ENCODE results near the gene WDR1.

The WDR1 gene, protein sequence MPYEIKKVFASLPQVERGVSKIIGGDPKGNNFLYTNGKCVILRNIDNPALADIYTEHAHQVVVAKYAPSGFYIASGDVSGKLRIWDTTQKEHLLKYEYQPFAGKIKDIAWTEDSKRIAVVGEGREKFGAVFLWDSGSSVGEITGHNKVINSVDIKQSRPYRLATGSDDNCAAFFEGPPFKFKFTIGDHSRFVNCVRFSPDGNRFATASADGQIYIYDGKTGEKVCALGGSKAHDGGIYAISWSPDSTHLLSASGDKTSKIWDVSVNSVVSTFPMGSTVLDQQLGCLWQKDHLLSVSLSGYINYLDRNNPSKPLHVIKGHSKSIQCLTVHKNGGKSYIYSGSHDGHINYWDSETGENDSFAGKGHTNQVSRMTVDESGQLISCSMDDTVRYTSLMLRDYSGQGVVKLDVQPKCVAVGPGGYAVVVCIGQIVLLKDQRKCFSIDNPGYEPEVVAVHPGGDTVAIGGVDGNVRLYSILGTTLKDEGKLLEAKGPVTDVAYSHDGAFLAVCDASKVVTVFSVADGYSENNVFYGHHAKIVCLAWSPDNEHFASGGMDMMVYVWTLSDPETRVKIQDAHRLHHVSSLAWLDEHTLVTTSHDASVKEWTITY

GRCh38 chr4:10116569-10117358 is at the start of gene WDR1:
Gene WDR1 (minus strand): TSS chr4:10116799. CDS start chr4:10116666, 133 bp downstream.
- DNase-seq (ENCODE audit: low read depth, low spot score) = peak; percentile 99

DNA sequence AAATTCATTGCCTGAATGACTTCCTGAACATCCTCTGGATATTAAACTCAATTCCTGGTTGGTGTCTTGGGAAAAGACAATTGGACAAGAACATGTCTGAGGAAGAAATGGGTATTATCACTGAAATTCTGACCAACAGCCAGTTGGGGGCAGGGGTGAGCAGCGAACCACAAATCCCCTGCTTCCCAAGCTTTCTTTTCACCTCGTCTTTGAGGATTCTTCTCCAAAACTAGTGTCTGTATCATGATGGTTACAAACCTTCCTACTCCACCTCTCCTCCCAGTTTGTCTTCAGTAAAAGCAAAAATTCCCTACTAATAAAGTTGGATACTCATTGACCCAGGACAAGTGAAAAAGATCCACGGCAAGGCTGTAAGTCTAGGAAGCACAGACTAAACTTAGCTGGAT is 48.3 kb upstream of the WDR1 start:
- DNase-seq (ENCODE audit: low read depth, low spot score) = peak; percentile 46

- no peak for DNase-seq (ENCODE audit: low read depth, low spot score)
Measured at GRCh38 chr4:10163296-10163695, 46.7 kb upstream of the WDR1 start.

GRCh38 chr4:10162341-10163000 is 45.9 kb upstream of the WDR1 start:
- no peak for DNase-seq (ENCODE audit: low read depth, low spot score)

DNA sequence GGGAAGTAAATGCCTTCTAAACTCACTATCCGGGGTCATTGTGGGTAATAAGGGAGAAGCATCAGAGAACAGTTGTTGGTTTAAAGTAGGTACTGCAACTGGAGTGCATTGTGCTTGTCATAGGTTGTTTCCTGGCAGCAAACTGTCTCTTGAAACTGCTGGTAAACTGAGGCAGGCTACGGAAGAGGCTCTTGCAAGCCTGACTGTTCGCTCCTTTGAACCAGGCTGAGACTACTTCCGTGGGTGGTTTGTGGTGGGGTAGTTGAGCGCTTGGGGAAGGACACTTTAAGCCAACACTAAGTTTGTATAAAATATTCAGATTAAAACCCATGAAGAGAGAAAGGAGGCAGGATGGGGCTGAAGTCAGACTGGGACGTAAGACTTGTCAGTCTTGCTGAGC is 45.2 kb upstream of the WDR1 start:
- no peak for DNase-seq (ENCODE audit: low read depth, low spot score)

- peak; percentile 25 for DNase-seq (ENCODE audit: low read depth, low spot score)
Measured at GRCh38 chr4:10161146-10161545, 44.5 kb upstream of the WDR1 start.

- DNase-seq (ENCODE audit: low read depth, low spot score) = peak; percentile 9
Measured at GRCh38 chr4:10160281-10160856, 43.8 kb upstream of the WDR1 start.

DNA sequence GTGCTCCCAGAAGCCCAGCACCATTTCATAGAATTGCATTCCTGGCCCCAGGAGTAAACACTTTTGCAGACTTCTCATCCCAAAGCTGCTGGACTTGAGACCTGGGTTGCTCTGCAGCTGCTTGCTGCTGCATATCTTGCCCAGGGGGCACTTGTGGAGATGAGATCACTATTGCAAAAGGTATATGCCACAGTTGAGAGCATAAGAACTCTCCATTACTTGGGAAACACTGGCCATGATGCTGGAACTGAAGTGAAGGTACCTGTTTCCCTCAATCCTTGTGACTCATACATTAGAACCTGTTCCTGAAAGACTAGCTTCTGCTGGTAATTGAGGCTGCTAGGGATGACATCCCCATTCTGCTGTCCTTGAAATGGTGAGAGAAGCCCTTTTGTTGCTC is 43.1 kb upstream of the WDR1 start:
- no peak for DNase-seq (ENCODE audit: low read depth, low spot score)

DNA sequence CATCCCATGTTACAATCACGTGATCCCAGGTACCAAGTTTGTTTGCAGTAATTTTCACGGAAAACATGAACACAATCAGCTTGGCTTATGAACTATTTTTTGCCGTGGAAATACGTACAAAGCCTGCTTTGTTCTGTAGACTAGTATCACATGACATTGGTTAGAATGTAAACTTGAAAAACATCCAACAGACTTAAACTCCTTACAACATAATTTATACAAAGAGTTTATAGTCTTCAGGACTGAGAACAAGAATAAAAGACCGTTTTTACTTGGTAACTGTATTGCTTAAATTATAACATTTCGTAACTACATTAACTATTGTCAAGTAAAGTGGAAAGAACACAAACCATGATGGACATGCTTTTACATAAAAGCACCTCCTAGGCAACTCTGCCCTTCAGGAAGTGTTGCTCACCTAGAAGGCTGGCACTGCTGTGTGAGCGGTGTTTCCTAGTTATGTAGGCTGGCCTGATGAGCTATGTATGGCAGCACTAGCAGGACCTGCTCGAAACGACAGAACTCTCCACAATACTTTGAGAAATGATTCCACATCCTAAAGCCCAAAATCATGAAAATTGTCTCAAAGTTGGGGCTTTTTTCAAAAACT is 41.8 kb upstream of the WDR1 start:
- DNase-seq (ENCODE audit: low read depth, low spot score) = no peak

- DNase-seq (ENCODE audit: low read depth, low spot score) = peak; percentile 78
Measured at GRCh38 chr4:10157478-10158332, 41.1 kb upstream of the WDR1 start.

- no peak for DNase-seq (ENCODE audit: low read depth, low spot score)
Measured at GRCh38 chr4:10154241-10154640, 37.6 kb upstream of the WDR1 start.

DNA sequence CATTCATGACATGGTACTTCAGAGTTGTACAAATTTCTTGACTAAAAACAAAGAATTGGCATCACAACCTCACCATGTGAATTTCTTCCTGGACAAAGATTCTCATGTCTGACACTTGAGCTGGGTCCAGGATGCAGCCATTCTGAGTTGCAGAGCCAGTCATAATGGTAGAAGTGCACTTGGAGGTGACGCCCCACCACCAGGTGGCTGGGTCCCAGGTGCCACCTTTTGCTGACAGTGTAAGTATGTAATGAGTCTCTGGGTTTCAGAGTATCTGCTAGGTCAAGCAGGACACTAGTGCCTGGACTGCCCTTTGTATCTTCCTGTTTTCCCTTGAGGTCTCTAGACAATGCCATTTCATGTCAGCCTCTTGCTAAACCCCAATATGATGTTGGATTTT is 36.6 kb upstream of the WDR1 start:
- DNase-seq (ENCODE audit: low read depth, low spot score) = no peak

DNA sequence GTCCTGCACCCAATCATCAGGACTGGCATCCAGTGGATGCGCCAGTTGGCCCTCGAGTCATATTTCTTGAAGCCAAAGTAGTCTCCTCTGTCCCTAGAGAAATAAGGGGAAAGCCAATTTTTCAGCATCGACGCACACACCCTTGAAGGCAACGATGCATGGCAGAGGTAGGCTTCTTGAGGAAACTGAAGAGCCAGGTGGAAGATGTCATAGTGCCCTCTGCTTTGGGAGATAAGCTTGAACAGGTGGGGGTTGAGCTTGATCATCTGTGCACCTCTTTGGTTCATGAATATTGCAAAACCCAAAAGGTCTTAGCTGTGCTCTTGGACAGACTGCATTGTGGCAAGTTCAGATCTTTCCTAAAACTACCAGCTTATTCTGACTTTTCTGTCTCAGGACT is 34.6 kb upstream of the WDR1 start:
- DNase-seq (ENCODE audit: low read depth, low spot score) = no peak

DNA sequence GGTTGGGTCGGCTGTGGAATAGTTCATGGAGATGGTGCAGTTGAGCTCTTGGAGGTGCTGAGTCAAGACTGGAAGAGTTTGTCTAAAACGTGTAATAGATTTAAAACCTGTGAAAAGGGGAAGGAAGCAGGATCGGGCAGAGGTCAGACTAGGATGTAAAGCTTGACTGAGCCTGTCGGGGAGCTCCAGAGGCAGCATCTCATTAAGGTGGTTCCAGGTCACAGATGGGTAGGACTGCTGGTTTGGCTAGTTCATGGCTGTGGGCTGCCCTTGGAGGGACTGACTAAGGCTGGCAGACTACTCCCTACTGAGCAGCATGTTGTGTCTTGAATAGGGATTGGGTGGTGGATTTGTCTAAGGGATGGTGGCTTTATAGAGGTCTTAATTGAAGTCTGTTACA is 28.4 kb upstream of the WDR1 start:
- DNase-seq (ENCODE audit: low read depth, low spot score) = no peak

- no peak for DNase-seq (ENCODE audit: low read depth, low spot score)
Measured at GRCh38 chr4:10144479-10144878, 27.9 kb upstream of the WDR1 start.

DNA sequence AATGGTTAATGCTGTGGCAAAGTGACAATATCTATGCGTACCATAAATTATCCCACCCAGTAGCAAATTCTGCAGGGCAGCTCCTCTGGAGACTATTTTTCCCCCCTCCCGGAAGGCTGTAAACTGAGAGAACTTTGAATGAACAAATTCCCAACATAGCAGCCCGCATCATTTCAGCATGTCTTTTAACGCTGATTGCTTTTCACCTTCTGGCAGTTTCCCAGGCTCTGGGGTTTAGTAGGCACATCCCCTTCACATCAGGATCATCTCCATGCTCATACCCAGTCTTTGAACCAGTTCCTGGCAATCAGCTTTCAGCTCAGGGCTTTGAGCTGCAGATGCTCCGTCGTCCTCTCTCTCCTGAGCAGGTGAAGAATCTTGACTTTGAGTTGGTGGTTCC is 26.6 kb upstream of the WDR1 start:
- no peak for DNase-seq (ENCODE audit: low read depth, low spot score)

DNA sequence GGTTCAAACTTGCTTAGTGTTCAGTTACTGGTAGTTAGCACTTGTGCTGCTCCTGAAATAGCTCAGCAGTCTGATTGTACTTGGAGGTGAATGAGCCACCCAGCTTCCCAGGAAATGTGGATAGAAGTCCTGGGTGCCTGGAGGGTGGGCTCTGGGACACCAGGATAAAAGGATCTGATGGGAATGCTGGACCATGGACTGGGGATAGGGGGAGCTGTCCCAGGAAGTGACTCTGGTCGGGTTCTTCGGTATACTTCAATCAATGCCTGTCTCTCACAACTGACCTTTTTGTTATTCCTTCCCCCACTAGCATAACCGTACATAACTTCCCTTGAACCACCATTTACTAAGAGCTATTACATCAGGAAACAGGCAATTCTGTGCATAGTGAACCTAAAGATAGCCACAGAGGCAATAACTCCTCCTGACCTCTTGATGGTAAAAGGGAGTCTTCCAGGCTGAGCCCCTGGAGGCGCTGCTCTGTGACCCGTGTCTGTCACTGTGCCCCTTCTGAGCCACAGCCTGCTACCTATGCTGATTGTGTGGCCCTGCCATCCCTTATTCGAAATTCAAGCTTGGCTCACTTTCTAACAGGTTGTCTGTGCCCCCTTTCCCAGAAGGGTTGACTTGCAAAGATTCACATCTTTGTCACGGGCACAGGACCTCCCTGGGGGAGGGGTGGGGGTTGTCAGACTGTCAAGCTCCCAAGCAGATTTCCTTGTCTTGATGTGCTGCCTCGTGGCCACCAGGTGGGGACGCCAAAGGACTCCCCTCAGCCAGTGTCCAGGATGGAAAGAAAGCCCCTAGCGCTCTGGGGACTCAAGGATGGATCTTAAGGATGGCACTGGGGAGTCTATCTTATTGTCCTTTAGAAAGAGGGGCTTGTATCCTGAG is 24.5 kb upstream of the WDR1 start:
- DNase-seq (ENCODE audit: low read depth, low spot score) = no peak

DNA sequence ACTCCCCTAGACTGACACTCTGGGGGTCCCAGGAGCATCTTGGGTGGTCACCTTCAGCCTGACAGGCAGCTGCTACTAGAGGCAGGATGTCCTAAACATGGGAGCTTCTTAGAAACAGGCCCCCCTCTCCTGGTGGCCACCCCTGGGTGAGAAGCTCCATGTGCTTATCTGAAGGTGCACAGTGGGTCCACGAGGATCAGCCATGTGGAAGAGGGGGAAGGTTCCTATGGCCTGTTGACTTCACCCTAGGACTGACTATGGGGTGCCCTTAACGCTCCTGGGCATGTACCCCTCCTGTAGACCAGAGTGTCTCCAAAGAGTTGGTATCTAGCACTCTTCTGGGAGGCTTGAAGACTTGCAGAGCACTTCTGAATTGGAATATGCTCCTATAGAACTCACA is 22.9 kb upstream of the WDR1 start:
- DNase-seq (ENCODE audit: low read depth, low spot score) = no peak

DNA sequence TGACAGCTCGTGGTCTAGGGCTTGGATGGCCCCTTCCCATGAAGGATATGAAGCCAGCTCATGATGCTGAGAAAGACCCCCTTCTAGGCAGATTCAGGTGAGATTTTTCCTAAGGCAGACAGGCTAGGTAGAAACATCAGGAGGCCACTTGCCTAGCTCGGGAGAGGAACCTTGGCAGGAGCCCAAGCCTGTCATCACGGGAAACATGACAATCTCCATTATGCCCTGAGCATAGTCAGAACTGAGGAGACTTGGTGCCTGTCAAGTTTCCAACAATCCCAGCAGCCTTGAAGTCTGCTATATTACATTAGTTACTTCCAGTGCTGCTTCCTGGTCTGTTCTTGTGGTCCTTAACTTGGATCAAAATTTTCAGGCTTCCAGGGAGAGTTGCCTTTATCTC is 18.7 kb upstream of the WDR1 start:
- DNase-seq (ENCODE audit: low read depth, low spot score) = no peak

All from astrocyte of the hippocampus (primary cell).